ENCODE measurements around the gene LY6G6C. TPM values are rescaled to one million over a fixed set of nuclear protein-coding genes. Genes with fewer than 3 reads are reported as not detected.

Gene LY6G6C
- total and polyA plus RNA-seq, 2 of the 13 experiments (the other 11 are each of a cell fraction or from before 2014, with no cell fraction given) = 0.15 TPM; not detected in 1

DNA sequence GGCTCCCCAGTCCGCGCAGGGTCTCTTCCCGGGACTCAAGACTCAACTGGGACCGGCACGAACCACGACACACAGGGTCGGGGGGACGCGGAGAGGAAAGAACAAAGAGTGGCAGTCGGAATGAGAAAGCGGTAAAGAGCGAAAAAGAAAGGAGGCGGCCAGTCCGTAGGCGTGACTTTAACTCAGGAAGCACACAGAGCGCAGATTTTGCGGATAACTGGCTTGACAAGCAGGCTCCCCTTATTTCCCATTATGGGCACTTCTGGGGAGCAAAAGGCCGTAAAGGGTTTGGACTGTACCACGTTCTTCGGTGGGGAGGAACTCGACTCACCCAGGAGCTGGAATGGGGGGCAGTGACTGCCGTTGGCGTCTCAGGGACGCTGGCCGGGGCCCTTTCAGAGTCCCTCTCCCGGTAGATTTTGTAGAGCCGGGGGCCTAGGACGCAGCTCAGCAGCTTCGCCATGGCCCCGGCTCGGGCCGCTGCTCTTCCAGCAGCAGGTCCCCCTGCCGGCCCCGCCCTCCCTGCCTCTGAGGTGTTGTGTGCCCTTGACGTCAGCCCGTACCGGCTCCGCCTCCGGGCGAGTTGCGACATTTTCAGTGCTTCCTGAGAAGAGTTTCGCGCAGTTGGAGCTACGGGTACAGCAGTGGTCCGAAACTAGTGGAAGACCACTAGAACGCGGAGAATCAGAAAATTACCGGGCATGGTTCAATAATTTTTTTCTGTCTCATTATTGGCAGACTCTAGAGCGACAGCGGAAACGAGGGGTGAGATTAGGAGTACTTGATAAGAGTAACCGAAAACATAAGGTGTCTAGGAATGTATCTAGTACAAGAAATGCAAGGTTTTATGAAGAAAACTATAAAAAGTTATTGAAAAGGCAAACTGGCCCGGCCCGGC lies 18.5 kb downstream of the LY6G6C start, which contains the start of gene ABHD16A (continued):
- TF ChIP-seq ZFP90 (CRISPR knock-in tag; IDR thresholded peaks at IDR 0.05; ENCODE audit: borderline replicate concordance) (no peak; the same call in 1 of the 2 replicates), GMEB2 (CRISPR knock-in tag; IDR thresholded peaks at IDR 0.05; ENCODE audit: low read depth) (peak; percentile 51), ZNF512 (CRISPR knock-in tag; IDR thresholded peaks at IDR 0.05) (peak; percentile 64; the same call in 1 of the 2 replicates), KLF15 (CRISPR knock-in tag; IDR thresholded peaks at IDR 0.05; ENCODE audit: borderline replicate concordance) (no peak), ZNF230 (CRISPR knock-in tag; IDR thresholded peaks at IDR 0.05) (peak; percentile 86; the same call in 1 of the 2 replicates), SALL2 (CRISPR knock-in tag; IDR thresholded peaks at IDR 0.05) (peak; percentile 52; the same call in 1 of the 2 replicates), ZNF124 (CRISPR knock-in tag; IDR thresholded peaks at IDR 0.05) (0 out of 2 replicates have a peak, but pooled peaks have one; percentile 59), KAT8 (CRISPR knock-in tag; IDR thresholded peaks at IDR 0.05) (peak; percentile 96), ZNF142 (CRISPR knock-in tag; IDR thresholded peaks at IDR 0.05) (0 out of 2 replicates have a peak, but pooled peaks have one; percentile 56)
- TF ChIP-seq, protein P1, sequence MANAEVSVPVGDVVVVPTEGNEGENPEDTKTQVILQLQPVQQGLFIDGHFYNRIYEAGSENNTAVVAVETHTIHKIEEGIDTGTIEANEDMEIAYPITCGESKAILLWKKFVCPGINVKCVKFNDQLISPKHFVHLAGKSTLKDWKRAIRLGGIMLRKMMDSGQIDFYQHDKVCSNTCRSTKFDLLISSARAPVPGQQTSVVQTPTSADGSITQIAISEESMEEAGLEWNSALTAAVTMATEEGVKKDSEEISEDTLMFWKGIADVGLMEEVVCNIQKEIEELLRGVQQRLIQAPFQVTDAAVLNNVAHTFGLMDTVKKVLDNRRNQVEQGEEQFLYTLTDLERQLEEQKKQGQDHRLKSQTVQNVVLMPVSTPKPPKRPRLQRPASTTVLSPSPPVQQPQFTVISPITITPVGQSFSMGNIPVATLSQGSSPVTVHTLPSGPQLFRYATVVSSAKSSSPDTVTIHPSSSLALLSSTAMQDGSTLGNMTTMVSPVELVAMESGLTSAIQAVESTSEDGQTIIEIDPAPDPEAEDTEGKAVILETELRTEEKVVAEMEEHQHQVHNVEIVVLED (CRISPR knock-in tag; IDR thresholded peaks at IDR 0.05; ENCODE audit: borderline replicate concordance) = peak; percentile 79
- TF ChIP-seq, protein P2, sequence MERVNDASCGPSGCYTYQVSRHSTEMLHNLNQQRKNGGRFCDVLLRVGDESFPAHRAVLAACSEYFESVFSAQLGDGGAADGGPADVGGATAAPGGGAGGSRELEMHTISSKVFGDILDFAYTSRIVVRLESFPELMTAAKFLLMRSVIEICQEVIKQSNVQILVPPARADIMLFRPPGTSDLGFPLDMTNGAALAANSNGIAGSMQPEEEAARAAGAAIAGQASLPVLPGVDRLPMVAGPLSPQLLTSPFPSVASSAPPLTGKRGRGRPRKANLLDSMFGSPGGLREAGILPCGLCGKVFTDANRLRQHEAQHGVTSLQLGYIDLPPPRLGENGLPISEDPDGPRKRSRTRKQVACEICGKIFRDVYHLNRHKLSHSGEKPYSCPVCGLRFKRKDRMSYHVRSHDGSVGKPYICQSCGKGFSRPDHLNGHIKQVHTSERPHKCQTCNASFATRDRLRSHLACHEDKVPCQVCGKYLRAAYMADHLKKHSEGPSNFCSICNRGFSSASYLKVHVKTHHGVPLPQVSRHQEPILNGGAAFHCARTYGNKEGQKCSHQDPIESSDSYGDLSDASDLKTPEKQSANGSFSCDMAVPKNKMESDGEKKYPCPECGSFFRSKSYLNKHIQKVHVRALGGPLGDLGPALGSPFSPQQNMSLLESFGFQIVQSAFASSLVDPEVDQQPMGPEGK (CRISPR knock-in tag; IDR thresholded peaks at IDR 0.05) = peak; percentile 67; the same call in 1 of the 2 replicates
- TF ChIP-seq, protein P3, sequence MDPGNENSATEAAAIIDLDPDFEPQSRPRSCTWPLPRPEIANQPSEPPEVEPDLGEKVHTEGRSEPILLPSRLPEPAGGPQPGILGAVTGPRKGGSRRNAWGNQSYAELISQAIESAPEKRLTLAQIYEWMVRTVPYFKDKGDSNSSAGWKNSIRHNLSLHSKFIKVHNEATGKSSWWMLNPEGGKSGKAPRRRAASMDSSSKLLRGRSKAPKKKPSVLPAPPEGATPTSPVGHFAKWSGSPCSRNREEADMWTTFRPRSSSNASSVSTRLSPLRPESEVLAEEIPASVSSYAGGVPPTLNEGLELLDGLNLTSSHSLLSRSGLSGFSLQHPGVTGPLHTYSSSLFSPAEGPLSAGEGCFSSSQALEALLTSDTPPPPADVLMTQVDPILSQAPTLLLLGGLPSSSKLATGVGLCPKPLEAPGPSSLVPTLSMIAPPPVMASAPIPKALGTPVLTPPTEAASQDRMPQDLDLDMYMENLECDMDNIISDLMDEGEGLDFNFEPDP (CRISPR knock-in tag; conservative IDR thresholded peaks at IDR 0.05) = no peak

Data from HepG2 (cell line).